Esophagus muscularis mucosa (tissue), 4 donors: ENCODE results near the gene TAPT1.

ENCODE experiments used
- EP300 ChIP-seq: sonication (generic); formaldehyde crosslinking; IDR thresholded peaks from one replicate; pipeline ENCODE4 v1.6.1; 2017; ENCODE audit warnings: antibody characterized with exemption
- POLR2A ChIP-seq: fragments of 450-650 bp; IDR thresholded peaks from one replicate; pipeline ENCODE4 v1.6.1; 2017; ENCODE audit warnings: antibody characterized with exemption, moderate library complexity, mild to moderate bottlenecking, low read depth
- TF ChIP-seq, protein P1 (sequence below), 3 experiments: fragments of 200-600 bp in 2 of 3; fragments of 450-650 bp in 1 of 3; sonication (generic) in 2 of 3; IDR thresholded peaks; one replicate each; pipeline ENCODE4 v1.5.1; 2017 to 2019; ENCODE audit warnings: antibody characterized with exemption in 3 of 3, mild to moderate bottlenecking in 2 of 3, moderate library complexity in 1 of 3

DNA sequence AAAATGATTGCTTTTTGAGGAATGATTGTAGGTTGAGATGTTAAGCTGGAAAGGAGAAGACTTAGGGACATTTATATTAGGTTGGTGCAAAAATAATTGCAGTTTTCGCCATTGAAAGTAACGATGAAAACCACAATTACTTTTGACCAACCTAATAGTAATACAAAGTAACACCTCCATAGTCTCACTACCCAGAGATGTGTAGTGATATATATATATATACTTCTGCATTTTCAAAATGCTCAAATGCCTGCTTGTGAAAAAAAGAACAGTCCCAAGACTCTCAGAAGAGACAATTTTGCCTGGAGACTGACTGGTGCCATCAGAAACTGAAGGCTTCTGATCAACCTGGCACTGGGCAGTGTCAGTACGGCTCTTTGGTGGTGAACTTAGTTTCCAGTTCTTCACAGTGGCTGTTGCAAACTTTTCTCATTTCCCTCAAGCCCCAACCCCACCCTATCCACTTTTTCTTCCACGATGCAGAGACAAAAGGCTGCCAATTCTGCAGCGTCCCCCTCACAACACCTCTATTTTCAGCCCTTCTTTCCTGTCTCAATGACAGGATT, 35.1 kb upstream of the TAPT1 start:
- TF ChIP-seq, protein P1, sequence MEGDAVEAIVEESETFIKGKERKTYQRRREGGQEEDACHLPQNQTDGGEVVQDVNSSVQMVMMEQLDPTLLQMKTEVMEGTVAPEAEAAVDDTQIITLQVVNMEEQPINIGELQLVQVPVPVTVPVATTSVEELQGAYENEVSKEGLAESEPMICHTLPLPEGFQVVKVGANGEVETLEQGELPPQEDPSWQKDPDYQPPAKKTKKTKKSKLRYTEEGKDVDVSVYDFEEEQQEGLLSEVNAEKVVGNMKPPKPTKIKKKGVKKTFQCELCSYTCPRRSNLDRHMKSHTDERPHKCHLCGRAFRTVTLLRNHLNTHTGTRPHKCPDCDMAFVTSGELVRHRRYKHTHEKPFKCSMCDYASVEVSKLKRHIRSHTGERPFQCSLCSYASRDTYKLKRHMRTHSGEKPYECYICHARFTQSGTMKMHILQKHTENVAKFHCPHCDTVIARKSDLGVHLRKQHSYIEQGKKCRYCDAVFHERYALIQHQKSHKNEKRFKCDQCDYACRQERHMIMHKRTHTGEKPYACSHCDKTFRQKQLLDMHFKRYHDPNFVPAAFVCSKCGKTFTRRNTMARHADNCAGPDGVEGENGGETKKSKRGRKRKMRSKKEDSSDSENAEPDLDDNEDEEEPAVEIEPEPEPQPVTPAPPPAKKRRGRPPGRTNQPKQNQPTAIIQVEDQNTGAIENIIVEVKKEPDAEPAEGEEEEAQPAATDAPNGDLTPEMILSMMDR (IDR thresholded peaks at IDR 0.05), result no peak
- TF ChIP-seq POLR2A (no peak), EP300 (no peak)
